Epithelial cell of esophagus (primary cell): ENCODE results near the gene IFNLR1.
A peak's percentile ranks its signal among the peaks of the same experiment; 100 is the strongest.

ENCODE experiments used
- DNase-seq: peaks from one replicate; pipeline ENCODE4 v3.0.0; 2010; ENCODE audit warnings: low read depth
- H3K4me3 ChIP-seq: 2 replicates; pipeline ENCODE4 v1.5.1; 2011; ENCODE audit warnings: mild to moderate bottlenecking, low read length, control low read depth
- TF ChIP-seq, protein P1 (sequence below): IDR thresholded peaks from 2 replicates; pipeline ENCODE4 v1.5.1; 2011; ENCODE audit warnings: low read depth, mild to moderate bottlenecking, low read length, control low read depth, inconsistent platforms; ENCODE audit not compliant: insufficient read depth; ENCODE audit errors: missing control alignments

IFNLR1 gene

GRCh38 chr1:24119859-24120756 is 67.0 kb downstream of the IFNLR1 start:
- TF ChIP-seq, protein P1, sequence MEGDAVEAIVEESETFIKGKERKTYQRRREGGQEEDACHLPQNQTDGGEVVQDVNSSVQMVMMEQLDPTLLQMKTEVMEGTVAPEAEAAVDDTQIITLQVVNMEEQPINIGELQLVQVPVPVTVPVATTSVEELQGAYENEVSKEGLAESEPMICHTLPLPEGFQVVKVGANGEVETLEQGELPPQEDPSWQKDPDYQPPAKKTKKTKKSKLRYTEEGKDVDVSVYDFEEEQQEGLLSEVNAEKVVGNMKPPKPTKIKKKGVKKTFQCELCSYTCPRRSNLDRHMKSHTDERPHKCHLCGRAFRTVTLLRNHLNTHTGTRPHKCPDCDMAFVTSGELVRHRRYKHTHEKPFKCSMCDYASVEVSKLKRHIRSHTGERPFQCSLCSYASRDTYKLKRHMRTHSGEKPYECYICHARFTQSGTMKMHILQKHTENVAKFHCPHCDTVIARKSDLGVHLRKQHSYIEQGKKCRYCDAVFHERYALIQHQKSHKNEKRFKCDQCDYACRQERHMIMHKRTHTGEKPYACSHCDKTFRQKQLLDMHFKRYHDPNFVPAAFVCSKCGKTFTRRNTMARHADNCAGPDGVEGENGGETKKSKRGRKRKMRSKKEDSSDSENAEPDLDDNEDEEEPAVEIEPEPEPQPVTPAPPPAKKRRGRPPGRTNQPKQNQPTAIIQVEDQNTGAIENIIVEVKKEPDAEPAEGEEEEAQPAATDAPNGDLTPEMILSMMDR: no peak
- peak; percentile 98 for DNase-seq
- H3K4me3 ChIP-seq: no peak overlapping the region

DNA sequence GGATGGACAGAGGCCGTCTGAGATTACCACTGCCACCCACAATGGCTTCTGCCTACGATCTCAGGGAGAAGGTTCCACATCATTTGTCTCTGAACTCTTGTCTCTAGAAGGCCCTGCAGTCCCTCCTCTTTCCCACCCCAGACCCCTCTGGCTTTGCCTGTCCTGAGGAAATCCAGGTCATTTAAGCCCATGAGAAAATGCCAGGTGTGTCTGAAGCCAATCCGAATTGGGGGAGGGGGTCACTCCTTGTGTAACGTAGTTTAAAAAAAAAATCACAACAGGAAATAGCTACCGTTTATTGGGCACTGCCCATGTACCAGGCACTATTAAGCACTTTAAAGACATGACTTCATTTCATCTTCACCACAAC is 67.6 kb downstream of the IFNLR1 start:
- no peak overlapping the region for H3K4me3 ChIP-seq
- DNase-seq: no peak
- TF ChIP-seq, protein P1: no peak

GRCh38 chr1:24118410-24119242 is 68.5 kb downstream of the IFNLR1 start:
- DNase-seq: no peak
- no peak overlapping the region for H3K4me3 ChIP-seq
- TF ChIP-seq, protein P1: no peak

- DNase-seq: peak; percentile 94
- TF ChIP-seq, protein P1: no peak
- no peak overlapping the region for H3K4me3 ChIP-seq
These were observed 69.2 kb downstream of the IFNLR1 start for GRCh38 chr1:24117722-24118409.

- TF ChIP-seq, protein P1: no peak
- no peak for DNase-seq
These were observed 70.0 kb downstream of the IFNLR1 start for GRCh38 chr1:24117132-24117531.

GRCh38 chr1:24114753-24115152 is 72.3 kb downstream of the IFNLR1 start:
- DNase-seq: no peak
- TF ChIP-seq, protein P1: no peak
- H3K4me3 ChIP-seq: no peak overlapping the region

More at GRCh38 chr1:24117132-24117531, 70.0 kb downstream of the IFNLR1 start:
- no peak overlapping the region for H3K4me3 ChIP-seq
